HEK293 (cell line): ENCODE results near the gene WDR76.
"Not testable (repeated sequence)": the region's sequence is repeated elsewhere in the genome, so short reads cannot be mapped to it uniquely, and the experiment has no call there.

ENCODE experiments used
- CTCF ChIA-PET: fragments of 350-600 bp; formaldehyde crosslinking; extraction: SDS; loops from one replicate; lab custom pipeline; 2021; ENCODE audit warnings: antibody characterized with exemption; lab: Yijun Ruan, JAX
- POLR2A ChIA-PET: fragments of 300-600 bp; formaldehyde crosslinking; extraction: SDS; loops from one replicate; lab custom pipeline; 2020; ENCODE audit warnings: antibody characterized with exemption, inconsistent platforms; lab: Yijun Ruan, JAX
- H3K27ac ChIP-seq: fragments of 200-500 bp; sonication (Bioruptor generic); 2 replicates; pipeline ENCODE4 v1.5.1; 2014; ENCODE audit warnings: low read depth, low read length, control low read depth, inconsistent platforms; ENCODE audit errors: extremely low read depth
- H3K36me3 ChIP-seq, 2 experiments: fragments of 200-500 bp in 1 of 2; sonication (Bioruptor generic) in 1 of 2; 1 replicate in 1 of 2; 2 replicates in 1 of 2; pipeline ENCODE4 v1.5.1; 2014 to 2017; ENCODE audit warnings: inconsistent platforms in 2 of 2, low read length in 2 of 2; ENCODE audit not compliant: control insufficient read depth in 2 of 2, insufficient read depth in 1 of 2
- H3K4me1 ChIP-seq: fragments of 200-500 bp; sonication (Bioruptor generic); 2 replicates; pipeline ENCODE4 v1.5.1; 2014; ENCODE audit warnings: mild to moderate bottlenecking, low read length, inconsistent platforms; ENCODE audit not compliant: control insufficient read depth, insufficient read depth
- H3K4me3 ChIP-seq: 2 replicates; pipeline ENCODE4 v1.5.1; 2011; ENCODE audit warnings: low read depth, mild to moderate bottlenecking, control low read depth, low read length, moderate library complexity
- H3K9me3 ChIP-seq: fragments of 200-500 bp; sonication (Bioruptor generic); 2 replicates; pipeline ENCODE4 v1.5.1; 2014; ENCODE audit warnings: low read depth, low read length, inconsistent platforms; ENCODE audit not compliant: control insufficient read depth, insufficient read depth
- BCL11A ChIP-seq: fragments of 450-650 bp; formaldehyde crosslinking; IDR thresholded peaks from 2 replicates; pipeline ENCODE4 v1.5.1; 2016; ENCODE audit warnings: low read depth, missing biosample characterization, missing genetic modification characterization
- EGR2 ChIP-seq: fragments of 450-650 bp; formaldehyde crosslinking; IDR thresholded peaks from 2 replicates; pipeline ENCODE4 v1.5.1; 2016; ENCODE audit warnings: low read depth, missing biosample characterization, missing genetic modification characterization
- SETDB1 ChIP-seq: IDR thresholded peaks from one replicate; pipeline ENCODE4 v1.6.1; 2017; ENCODE audit warnings: mild to moderate bottlenecking, low read length, moderate library complexity, mixed read lengths; ENCODE audit not compliant: insufficient read length
- ZBTB17 ChIP-seq: fragments of 450-650 bp; formaldehyde crosslinking; IDR thresholded peaks from 2 replicates; pipeline ENCODE4 v1.5.1; 2016; ENCODE audit warnings: missing biosample characterization, missing genetic modification characterization
- ZBTB20 ChIP-seq: fragments of 450-650 bp; formaldehyde crosslinking; IDR thresholded peaks from 2 replicates; pipeline ENCODE4 v1.5.1; 2016; ENCODE audit warnings: missing biosample characterization, missing genetic modification characterization
- ZFHX2 ChIP-seq: fragments of 450-650 bp; formaldehyde crosslinking; conservative IDR thresholded peaks from 2 replicates; pipeline ENCODE4 v1.5.1; 2016; ENCODE audit warnings: missing biosample characterization, missing genetic modification characterization
- ZNF324 ChIP-seq: fragments of 450-650 bp; formaldehyde crosslinking; IDR thresholded peaks from 2 replicates; pipeline ENCODE4 v1.5.1; 2016; ENCODE audit warnings: missing biosample characterization, missing genetic modification characterization
- ZNF571 ChIP-seq: fragments of 450-650 bp; formaldehyde crosslinking; IDR thresholded peaks from 2 replicates; pipeline ENCODE4 v1.5.0; 2017; ENCODE audit warnings: missing biosample characterization, missing genetic modification characterization
- ZNF610 ChIP-seq: fragments of 450-650 bp; formaldehyde crosslinking; IDR thresholded peaks from 2 replicates; pipeline ENCODE4 v1.5.1; 2016; ENCODE audit warnings: missing biosample characterization, missing genetic modification characterization, borderline replicate concordance
- ZNF623 ChIP-seq: fragments of 450-650 bp; formaldehyde crosslinking; IDR thresholded peaks from 2 replicates; pipeline ENCODE4 v1.5.1; 2016; ENCODE audit warnings: missing biosample characterization, missing genetic modification characterization
- ZNF837 ChIP-seq: fragments of 450-650 bp; formaldehyde crosslinking; IDR thresholded peaks from 2 replicates; pipeline ENCODE4 v1.5.1; 2016; ENCODE audit warnings: missing biosample characterization, missing genetic modification characterization
- TF ChIP-seq, protein P1 (sequence below): fragments of 450-650 bp; formaldehyde crosslinking; IDR thresholded peaks from 2 replicates; pipeline ENCODE4 v1.5.1; 2016; ENCODE audit warnings: missing biosample characterization, missing genetic modification characterization
- TF ChIP-seq, protein P2 (sequence below): fragments of 450-650 bp; formaldehyde crosslinking; conservative IDR thresholded peaks from 2 replicates; pipeline ENCODE4 v1.5.1; 2016; ENCODE audit warnings: low read depth, missing biosample characterization, missing genetic modification characterization
- TF ChIP-seq, protein P3 (sequence below): fragments of 450-650 bp; formaldehyde crosslinking; conservative IDR thresholded peaks from 2 replicates; pipeline ENCODE4 v1.5.1; 2016; ENCODE audit warnings: low read depth, missing biosample characterization, missing genetic modification characterization

WDR76 gene

DNA sequence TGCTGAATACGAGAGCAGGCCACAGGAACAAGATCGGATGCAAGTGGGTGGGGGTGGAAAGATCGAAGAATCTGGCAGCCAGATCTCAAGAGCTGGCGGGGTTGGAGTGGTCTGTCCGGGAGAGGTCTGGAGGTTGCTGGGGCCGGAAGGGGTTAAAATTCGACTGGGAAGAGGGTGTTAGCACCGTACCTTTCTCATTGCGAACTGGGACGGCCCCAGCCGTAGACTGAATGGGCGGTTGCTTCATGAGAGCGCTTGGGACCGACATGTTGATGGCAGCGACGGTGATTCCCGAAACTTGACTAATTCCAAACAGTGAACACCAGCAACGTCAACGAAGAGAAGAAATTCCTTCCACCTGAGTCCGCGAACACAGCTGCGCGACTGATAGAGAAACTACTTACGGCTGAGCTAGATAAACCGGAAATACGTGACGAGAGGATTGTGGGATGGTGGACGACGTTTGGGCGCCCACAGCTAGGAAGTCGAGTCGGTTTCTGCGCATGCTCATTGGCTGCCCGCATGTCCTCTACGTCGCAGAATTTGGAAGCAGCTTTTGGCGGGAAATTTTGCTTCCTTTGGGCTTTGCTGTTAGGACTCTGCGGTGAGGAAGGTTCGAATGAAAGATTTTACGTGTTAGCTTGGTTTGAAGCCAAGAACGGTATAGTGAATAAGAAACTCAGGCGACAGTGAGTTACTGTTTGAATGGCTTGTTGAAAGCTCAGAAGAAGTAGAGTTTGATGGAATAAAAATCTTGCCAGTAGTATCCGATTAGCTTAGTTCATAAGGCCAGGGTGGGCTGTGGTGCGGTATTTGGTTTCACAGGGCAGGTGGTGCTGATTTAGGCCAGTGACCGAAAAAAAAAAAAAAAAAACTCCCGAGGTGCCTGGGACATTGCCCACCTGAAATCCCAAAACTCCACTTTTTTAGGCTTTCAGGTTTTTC, 2.2 kb upstream of the WDR76 start, which contains the start of gene MFAP1 (continued):
- TF ChIP-seq, protein P1, sequence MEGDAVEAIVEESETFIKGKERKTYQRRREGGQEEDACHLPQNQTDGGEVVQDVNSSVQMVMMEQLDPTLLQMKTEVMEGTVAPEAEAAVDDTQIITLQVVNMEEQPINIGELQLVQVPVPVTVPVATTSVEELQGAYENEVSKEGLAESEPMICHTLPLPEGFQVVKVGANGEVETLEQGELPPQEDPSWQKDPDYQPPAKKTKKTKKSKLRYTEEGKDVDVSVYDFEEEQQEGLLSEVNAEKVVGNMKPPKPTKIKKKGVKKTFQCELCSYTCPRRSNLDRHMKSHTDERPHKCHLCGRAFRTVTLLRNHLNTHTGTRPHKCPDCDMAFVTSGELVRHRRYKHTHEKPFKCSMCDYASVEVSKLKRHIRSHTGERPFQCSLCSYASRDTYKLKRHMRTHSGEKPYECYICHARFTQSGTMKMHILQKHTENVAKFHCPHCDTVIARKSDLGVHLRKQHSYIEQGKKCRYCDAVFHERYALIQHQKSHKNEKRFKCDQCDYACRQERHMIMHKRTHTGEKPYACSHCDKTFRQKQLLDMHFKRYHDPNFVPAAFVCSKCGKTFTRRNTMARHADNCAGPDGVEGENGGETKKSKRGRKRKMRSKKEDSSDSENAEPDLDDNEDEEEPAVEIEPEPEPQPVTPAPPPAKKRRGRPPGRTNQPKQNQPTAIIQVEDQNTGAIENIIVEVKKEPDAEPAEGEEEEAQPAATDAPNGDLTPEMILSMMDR (tag by site-specific recombination): no peak
- TF ChIP-seq ZNF324 (tag by site-specific recombination): 0 out of 2 replicates have a peak, but pooled peaks have one; percentile 12
- no peak for TF ChIP-seq ZNF623 (tag by site-specific recombination)
- TF ChIP-seq, protein P2, sequence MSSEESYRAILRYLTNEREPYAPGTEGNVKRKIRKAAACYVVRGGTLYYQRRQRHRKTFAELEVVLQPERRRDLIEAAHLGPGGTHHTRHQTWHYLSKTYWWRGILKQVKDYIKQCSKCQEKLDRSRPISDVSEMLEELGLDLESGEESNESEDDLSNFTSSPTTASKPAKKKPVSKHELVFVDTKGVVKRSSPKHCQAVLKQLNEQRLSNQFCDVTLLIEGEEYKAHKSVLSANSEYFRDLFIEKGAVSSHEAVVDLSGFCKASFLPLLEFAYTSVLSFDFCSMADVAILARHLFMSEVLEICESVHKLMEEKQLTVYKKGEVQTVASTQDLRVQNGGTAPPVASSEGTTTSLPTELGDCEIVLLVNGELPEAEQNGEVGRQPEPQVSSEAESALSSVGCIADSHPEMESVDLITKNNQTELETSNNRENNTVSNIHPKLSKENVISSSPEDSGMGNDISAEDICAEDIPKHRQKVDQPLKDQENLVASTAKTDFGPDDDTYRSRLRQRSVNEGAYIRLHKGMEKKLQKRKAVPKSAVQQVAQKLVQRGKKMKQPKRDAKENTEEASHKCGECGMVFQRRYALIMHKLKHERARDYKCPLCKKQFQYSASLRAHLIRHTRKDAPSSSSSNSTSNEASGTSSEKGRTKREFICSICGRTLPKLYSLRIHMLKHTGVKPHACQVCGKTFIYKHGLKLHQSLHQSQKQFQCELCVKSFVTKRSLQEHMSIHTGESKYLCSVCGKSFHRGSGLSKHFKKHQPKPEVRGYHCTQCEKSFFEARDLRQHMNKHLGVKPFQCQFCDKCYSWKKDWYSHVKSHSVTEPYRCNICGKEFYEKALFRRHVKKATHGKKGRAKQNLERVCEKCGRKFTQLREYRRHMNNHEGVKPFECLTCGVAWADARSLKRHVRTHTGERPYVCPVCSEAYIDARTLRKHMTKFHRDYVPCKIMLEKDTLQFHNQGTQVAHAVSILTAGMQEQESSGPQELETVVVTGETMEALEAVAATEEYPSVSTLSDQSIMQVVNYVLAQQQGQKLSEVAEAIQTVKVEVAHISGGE (tag by site-specific recombination): peak; percentile 85
- TF ChIP-seq BCL11A: no peak
- TF ChIP-seq ZBTB20 (tag by site-specific recombination): 0 out of 2 replicates have a peak, but pooled peaks have one; percentile 18
- TF ChIP-seq, protein P3, sequence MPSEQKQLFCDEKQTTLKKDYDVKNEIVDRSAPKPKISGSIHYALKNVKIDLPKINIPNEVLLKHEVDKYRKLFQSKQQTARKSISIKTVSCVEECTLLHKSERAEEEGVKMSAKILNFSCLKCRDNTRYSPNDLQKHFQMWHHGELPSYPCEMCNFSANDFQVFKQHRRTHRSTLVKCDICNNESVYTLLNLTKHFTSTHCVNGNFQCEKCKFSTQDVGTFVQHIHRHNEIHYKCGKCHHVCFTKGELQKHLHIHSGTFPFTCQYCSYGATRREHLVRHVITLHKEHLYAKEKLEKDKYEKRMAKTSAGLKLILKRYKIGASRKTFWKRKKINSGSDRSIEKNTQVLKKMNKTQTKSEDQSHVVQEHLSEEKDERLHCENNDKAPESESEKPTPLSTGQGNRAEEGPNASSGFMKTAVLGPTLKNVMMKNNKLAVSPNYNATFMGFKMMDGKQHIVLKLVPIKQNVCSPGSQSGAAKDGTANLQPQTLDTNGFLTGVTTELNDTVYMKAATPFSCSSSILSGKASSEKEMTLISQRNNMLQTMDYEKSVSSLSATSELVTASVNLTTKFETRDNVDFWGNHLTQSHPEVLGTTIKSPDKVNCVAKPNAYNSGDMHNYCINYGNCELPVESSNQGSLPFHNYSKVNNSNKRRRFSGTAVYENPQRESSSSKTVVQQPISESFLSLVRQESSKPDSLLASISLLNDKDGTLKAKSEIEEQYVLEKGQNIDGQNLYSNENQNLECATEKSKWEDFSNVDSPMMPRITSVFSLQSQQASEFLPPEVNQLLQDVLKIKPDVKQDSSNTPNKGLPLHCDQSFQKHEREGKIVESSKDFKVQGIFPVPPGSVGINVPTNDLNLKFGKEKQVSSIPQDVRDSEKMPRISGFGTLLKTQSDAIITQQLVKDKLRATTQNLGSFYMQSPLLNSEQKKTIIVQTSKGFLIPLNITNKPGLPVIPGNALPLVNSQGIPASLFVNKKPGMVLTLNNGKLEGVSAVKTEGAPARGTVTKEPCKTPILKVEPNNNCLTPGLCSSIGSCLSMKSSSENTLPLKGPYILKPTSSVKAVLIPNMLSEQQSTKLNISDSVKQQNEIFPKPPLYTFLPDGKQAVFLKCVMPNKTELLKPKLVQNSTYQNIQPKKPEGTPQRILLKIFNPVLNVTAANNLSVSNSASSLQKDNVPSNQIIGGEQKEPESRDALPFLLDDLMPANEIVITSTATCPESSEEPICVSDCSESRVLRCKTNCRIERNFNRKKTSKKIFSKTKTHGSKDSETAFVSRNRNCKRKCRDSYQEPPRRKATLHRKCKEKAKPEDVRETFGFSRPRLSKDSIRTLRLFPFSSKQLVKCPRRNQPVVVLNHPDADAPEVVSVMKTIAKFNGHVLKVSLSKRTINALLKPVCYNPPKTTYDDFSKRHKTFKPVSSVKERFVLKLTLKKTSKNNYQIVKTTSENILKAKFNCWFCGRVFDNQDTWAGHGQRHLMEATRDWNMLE (tag by site-specific recombination): peak; percentile 81
- no peak for TF ChIP-seq ZNF571 (tag by site-specific recombination)
- TF ChIP-seq ZNF610 (tag by site-specific recombination): no peak
- peak; percentile 26 for TF ChIP-seq SETDB1
- peak; percentile 95 for TF ChIP-seq ZBTB17 (tag by site-specific recombination)
- TF ChIP-seq ZNF837 (tag by site-specific recombination): no peak

DNA sequence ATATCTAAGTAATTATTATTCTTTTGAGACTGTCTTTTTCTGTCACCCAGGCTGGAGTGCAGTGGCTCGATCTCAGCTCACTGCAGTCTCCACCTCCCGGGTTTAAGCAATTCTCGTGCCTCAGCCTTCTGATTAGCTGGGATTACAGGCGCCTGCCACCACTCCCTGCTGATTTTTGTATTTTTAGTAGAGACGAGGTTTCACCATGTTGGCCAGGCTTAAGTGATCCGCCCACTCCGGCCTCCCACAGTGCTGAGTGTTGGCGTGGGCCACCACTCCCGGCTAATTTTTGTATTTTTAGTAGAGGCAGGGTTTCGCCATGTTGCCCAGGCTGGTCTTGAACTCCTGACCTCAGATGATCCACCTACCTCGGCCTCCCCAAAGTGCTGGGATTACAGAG, 1.5 kb upstream of the WDR76 start:
- POLR2A ChIA-PET: interaction anchor here (1.0 to 2.0 kb wide), 3 partner anchors 33 to 602 kb away, joined by 3 to 12 read pairs (median 5); partner anchors contain the start of genes CTDSPL2, ELL3 and SERF2
- peaks cover 9 to 26% of the 10 kb centered on the region in 2 experiments; a peak in 2 of 3 replicates for H3K36me3 ChIP-seq
- not testable (repeated sequence) for H3K9me3 ChIP-seq

More for the DNA sequence above, 1.5 kb upstream of the WDR76 start:
- CTCF ChIA-PET: interaction anchor here (0.6 to 1.2 kb wide), 2 partner anchors 20 to 23 kb away, joined by 3 read pairs; no protein-coding TSS in a partner anchor
- not testable (repeated sequence) for H3K4me1 ChIP-seq, H3K4me3 ChIP-seq, H3K27ac ChIP-seq
- TF ChIP-seq EGR2 (tag by site-specific recombination) (0 out of 2 replicates have a peak, but pooled peaks have one; percentile 27), ZFHX2 (peak; percentile 47; the same call in 1 of the 2 replicates)
